CMK (cell line): ENCODE results near the gene ROCK2.
"Not testable (repeated sequence)": the region's sequence is repeated elsewhere in the genome, so short reads cannot be mapped to it uniquely, and the experiment has no call there.

Source experiments
- DNase-seq: peaks from one replicate; pipeline ENCODE4 v3.0.0-alpha.2; 2010; ENCODE audit warnings: low read depth

Gene ROCK2

GRCh38 chr2:11177871-11178690 lies 166.4 kb downstream of the ROCK2 start:
- DNase-seq, result no peak

- no peak for DNase-seq
These were observed 169.1 kb downstream of the ROCK2 start for GRCh38 chr2:11175293-11175795.

- DNase-seq, result no peak
These were observed 170.2 kb downstream of the ROCK2 start for GRCh38 chr2:11174222-11174621.

GRCh38 chr2:11169333-11169732 lies 175.1 kb downstream of the ROCK2 start:
- no peak for DNase-seq

GRCh38 chr2:11168488-11168887 lies 175.9 kb downstream of the ROCK2 start:
- DNase-seq, result no peak

- DNase-seq, result no peak
These were observed 178.0 kb downstream of the ROCK2 start for GRCh38 chr2:11166476-11166875.

- DNase-seq, result not testable (repeated sequence)
These were observed 179.4 kb downstream of the ROCK2 start for GRCh38 chr2:11165046-11165445.

GRCh38 chr2:11163439-11164317 lies 180.8 kb downstream of the ROCK2 start:
- no peak for DNase-seq

GRCh38 chr2:11161747-11162146 lies 182.7 kb downstream of the ROCK2 start:
- DNase-seq, result no peak

- DNase-seq, result no peak
These were observed 183.5 kb downstream of the ROCK2 start for GRCh38 chr2:11160731-11161455.

GRCh38 chr2:11160256-11160655 lies 184.2 kb downstream of the ROCK2 start:
- DNase-seq, result no peak

- no peak for DNase-seq
These were observed 184.8 kb downstream of the ROCK2 start for GRCh38 chr2:11159574-11160170.

GRCh38 chr2:11158916-11159573 lies 185.4 kb downstream of the ROCK2 start:
- DNase-seq, result no peak

GRCh38 chr2:11157731-11158130 lies 186.7 kb downstream of the ROCK2 start:
- no peak for DNase-seq

- no peak for DNase-seq
These were observed 187.1 kb downstream of the ROCK2 start for GRCh38 chr2:11157296-11157695.

GRCh38 chr2:11156396-11157075 lies 187.9 kb downstream of the ROCK2 start:
- DNase-seq, result no peak

- peak; percentile 81 for DNase-seq
These were observed 188.9 kb downstream of the ROCK2 start, which contains the start of gene SLC66A3 for GRCh38 chr2:11155381-11156035. SLC66A3 (plus strand) TSS chr2:11155467; CDS start chr2:11155547, 80 bp downstream.

GRCh38 chr2:11154923-11155380 lies 189.5 kb downstream of the ROCK2 start:
- DNase-seq, result peak; percentile 91

- DNase-seq, result no peak
These were observed 190.2 kb downstream of the ROCK2 start for GRCh38 chr2:11154016-11154922.
